ENCODE data around the gene BOLA1.

BOLA1 gene

DNA sequence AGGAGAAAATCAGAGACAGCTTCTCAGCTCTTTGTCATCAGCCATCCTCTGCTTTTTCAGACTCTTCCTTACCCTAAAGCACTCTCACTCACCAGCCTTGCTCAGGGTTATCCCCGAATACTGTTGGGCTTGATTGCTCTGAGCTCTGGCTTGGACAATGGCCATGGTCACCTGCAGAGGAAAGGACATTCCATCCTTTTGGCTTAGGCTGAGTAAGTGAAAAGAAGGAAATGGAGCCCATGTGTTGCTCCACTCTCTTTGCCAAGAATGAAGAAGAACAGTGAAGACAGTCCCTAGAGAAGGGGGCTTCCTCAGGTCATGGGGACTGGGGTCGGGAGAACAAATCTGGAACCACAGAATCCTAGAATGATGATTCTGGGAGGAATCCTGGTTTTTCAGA is 35.0 kb downstream of the BOLA1 start:
- no peaks in the 10 kb centered on the region for H3F3A ChIP-seq (ENCODE audit: control insufficient read depth, insufficient read depth)

GRCh38 chr1:149936170-149936991 is 37.0 kb downstream of the BOLA1 start, which contains the start of gene MTMR11:
Gene MTMR11 (minus strand): TSS chr1:149936879. CDS start chr1:149936647, 232 bp downstream.
- Histone ChIP-seq H3K27ac (ENCODE audit: low read depth, low read length) (no peak within 1 kb of the TSS), H3K4me3 (ENCODE audit: low read length) (no peak within 1 kb of the TSS)

More for the DNA sequence above, 35.0 kb downstream of the BOLA1 start:
- Histone ChIP-seq H4K20me1 (ENCODE audit: control insufficient read depth, insufficient read depth, low read depth, low read length) (no peaks in the 10 kb centered on the region), H3K36me3 (ENCODE audit: control insufficient read depth, low read length) (no peaks in the 10 kb centered on the region), H3K27me3 (ENCODE audit: control insufficient read depth, low read length) (peaks cover 2% of the 10 kb centered on the region; the same call in 1 of the 2 replicates), H3K9me2 (replicated peaks; ENCODE audit: control insufficient read depth, low read length) (no peaks in the 10 kb centered on the region), H3K79me2 (ENCODE audit: control insufficient read depth, low read length) (no peaks in the 10 kb centered on the region), H3K4me2 (ENCODE audit: low read length) (no peak overlapping the region), H3K27ac (ENCODE audit: low read depth, low read length) (no peak overlapping the region), H3K9me3 (ENCODE audit: control insufficient read depth, insufficient read depth, low read length) (no peaks in the 10 kb centered on the region), H3K4me3 (ENCODE audit: low read length) (no peak overlapping the region), H3K4me1 (ENCODE audit: control insufficient read depth, low read length) (peaks cover 7% of the 10 kb centered on the region)
- no peak for TF ChIP-seq CTCF (IDR thresholded peaks at IDR 0.05; ENCODE audit: low read depth, low read length, poor library complexity, severe bottlenecking)
- no peak for TF ChIP-seq EZH2phosphoT487 (IDR thresholded peaks at IDR 0.05; ENCODE audit: borderline replicate concordance, low read length)

DNA sequence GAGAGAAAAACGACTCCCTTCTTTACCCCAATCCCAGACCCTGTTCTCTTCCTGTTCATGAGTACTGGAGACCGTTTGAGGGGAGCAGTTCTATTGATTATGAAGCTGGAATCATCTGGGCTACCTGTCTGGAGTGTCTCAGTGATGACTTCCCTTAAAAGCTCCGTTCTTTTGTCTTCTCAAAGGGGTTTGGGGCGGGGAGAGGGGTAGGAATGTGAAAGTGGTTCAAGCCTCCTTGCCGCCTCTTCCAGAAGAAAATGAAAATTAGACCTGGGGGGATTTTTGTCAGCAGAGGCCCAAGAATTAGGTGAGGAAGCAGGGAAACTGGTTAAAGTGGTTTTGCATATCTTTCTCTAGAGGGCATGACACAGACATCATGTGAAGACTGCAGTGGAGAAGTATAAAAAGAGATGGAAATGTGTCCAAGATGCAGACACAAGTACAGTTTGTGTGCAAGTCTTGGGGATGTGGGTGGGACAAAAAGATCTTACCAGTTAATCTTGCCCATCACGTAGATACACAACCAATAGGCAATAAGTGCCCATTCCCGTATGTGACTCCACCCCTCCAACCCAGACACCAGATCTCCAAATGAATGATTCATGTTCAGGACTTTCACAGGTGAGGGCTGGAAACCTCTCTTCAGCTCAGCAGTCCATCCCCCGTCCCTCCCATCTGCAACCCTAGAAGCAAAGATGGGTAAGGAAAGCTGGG is 37.8 kb downstream of the BOLA1 start:
- Histone ChIP-seq H3K9me2 (replicated peaks; ENCODE audit: control insufficient read depth, low read length) (no peaks in the 10 kb centered on the region), H3K4me1 (ENCODE audit: control insufficient read depth, low read length) (peaks cover 7% of the 10 kb centered on the region), H3K27ac (ENCODE audit: low read depth, low read length) (no peak overlapping the region), H3F3A (ENCODE audit: control insufficient read depth, insufficient read depth) (0 out of 2 replicates have a peak, but pooled peaks cover 2% of the 10 kb centered on the region), H3K4me2 (ENCODE audit: low read length) (no peak overlapping the region), H3K27me3 (ENCODE audit: control insufficient read depth, low read length) (peaks cover 2% of the 10 kb centered on the region; the same call in 1 of the 2 replicates), H3K4me3 (ENCODE audit: low read length) (no peak overlapping the region), H3K79me2 (ENCODE audit: control insufficient read depth, low read length) (no peaks in the 10 kb centered on the region), H4K20me1 (ENCODE audit: control insufficient read depth, insufficient read depth, low read depth, low read length) (no peaks in the 10 kb centered on the region), H3K36me3 (ENCODE audit: control insufficient read depth, low read length) (no peaks in the 10 kb centered on the region), H3K9me3 (ENCODE audit: control insufficient read depth, insufficient read depth, low read length) (no peaks in the 10 kb centered on the region)
- no peak for TF ChIP-seq CTCF (IDR thresholded peaks at IDR 0.05; ENCODE audit: low read depth, low read length, poor library complexity, severe bottlenecking)
- TF ChIP-seq EZH2phosphoT487 (IDR thresholded peaks at IDR 0.05; ENCODE audit: borderline replicate concordance, low read length) = no peak

More at GRCh38 chr1:149936170-149936991, 37.0 kb downstream of the BOLA1 start, which contains the start of gene MTMR11:
- no peaks in the 10 kb centered on the region for H4K20me1 ChIP-seq (ENCODE audit: control insufficient read depth, insufficient read depth, low read depth, low read length)
- no peaks in the 10 kb centered on the region for H3K36me3 ChIP-seq (ENCODE audit: control insufficient read depth, low read length)
- no peaks in the 10 kb centered on the region for H3K79me2 ChIP-seq (ENCODE audit: control insufficient read depth, low read length)
- H3F3A ChIP-seq (ENCODE audit: control insufficient read depth, insufficient read depth) = 0 out of 2 replicates have a peak, but pooled peaks cover 2% of the 10 kb centered on the region
- peaks cover 2% of the 10 kb centered on the region; the same call in 1 of the 2 replicates for H3K27me3 ChIP-seq (ENCODE audit: control insufficient read depth, low read length)
- no peaks in the 10 kb centered on the region for H3K9me2 ChIP-seq (replicated peaks; ENCODE audit: control insufficient read depth, low read length)
- H3K9me3 ChIP-seq (ENCODE audit: control insufficient read depth, insufficient read depth, low read length) = no peaks in the 10 kb centered on the region
- H3K4me1 ChIP-seq (ENCODE audit: control insufficient read depth, low read length) = peaks cover 7% of the 10 kb centered on the region
- TF ChIP-seq EZH2phosphoT487 (IDR thresholded peaks at IDR 0.05; ENCODE audit: borderline replicate concordance, low read length) (no peak), CTCF (IDR thresholded peaks at IDR 0.05; ENCODE audit: low read depth, low read length, poor library complexity, severe bottlenecking) (no peak)
- no peak within 1 kb of the TSS for H3K4me2 ChIP-seq (ENCODE audit: low read length)
